WTC11 (cell line): ENCODE data around the gene DNM3. TPM values are rescaled to one million over a fixed set of nuclear protein-coding genes. Genes with fewer than 3 reads are reported as not detected.

Experiments
- ATAC-seq: fragments of 200-7000 bp; cut with Tn5 transposase; 2 replicates; pipeline ENCODE4 v1.10.0; 2021; ENCODE audit warnings: mild to moderate bottlenecking, moderate library complexity
- CTCF ChIA-PET: fragments of 300-600 bp; sonication (Branson Sonifier 250); formaldehyde crosslinking; loops from one replicate; lab custom pipeline; 2021; ENCODE audit warnings: antibody characterized with exemption; lab: Charles Lee
- POLR2A ChIA-PET: fragments of 350-600 bp; sonication (Branson Sonifier 250); formaldehyde crosslinking; loops from one replicate; lab custom pipeline; 2021; ENCODE audit warnings: antibody characterized with exemption; lab: Charles Lee
- DNase-seq: peaks from one replicate; pipeline ENCODE4 v3.0.0; 2021; ENCODE audit warnings: low spot score
- H3K27ac Mint-ChIP-seq: 2 replicates; pipeline ENCODE4 v1.8.0; 2021; ENCODE audit warnings: mixed read lengths
- H3K27me3 Mint-ChIP-seq: 2 replicates; pipeline ENCODE4 v1.8.0; 2021; ENCODE audit warnings: low read depth, mild to moderate bottlenecking, moderate library complexity, mixed read lengths
- H3K36me3 Mint-ChIP-seq: 2 replicates; pipeline ENCODE4 v1.8.0; 2021; ENCODE audit warnings: mixed read lengths
- H3K4me1 Mint-ChIP-seq: 2 replicates; pipeline ENCODE4 v1.8.0; 2022; ENCODE audit warnings: mixed read lengths
- H3K4me3 Mint-ChIP-seq: 2 replicates; pipeline ENCODE4 v1.8.0; 2021; ENCODE audit warnings: mild to moderate bottlenecking, moderate library complexity, mixed read lengths
- H3K9me3 Mint-ChIP-seq: 2 replicates; pipeline ENCODE4 v1.8.0; 2021; ENCODE audit warnings: mixed read lengths
- ATF1 ChIP-seq: sonication (generic); formaldehyde crosslinking; IDR thresholded peaks from 2 replicates; pipeline ENCODE4 v1.8.1; 2023; ENCODE audit warnings: mild to moderate bottlenecking, moderate library complexity, missing genetic modification reagents
- CBFB ChIP-seq: sonication (generic); formaldehyde crosslinking; IDR thresholded peaks from 2 replicates; pipeline ENCODE4 v1.8.1; 2022; ENCODE audit warnings: mild to moderate bottlenecking, low read depth, missing genetic modification reagents
- ETV6 ChIP-seq: sonication (generic); formaldehyde crosslinking; IDR thresholded peaks from 2 replicates; pipeline ENCODE4 v1.8.1; 2022; ENCODE audit warnings: mild to moderate bottlenecking, missing genetic modification reagents
- NR1H2 ChIP-seq: sonication (generic); formaldehyde crosslinking; IDR thresholded peaks from 2 replicates; pipeline ENCODE4 v1.9.0; 2021; ENCODE audit warnings: mild to moderate bottlenecking, moderate library complexity, missing genetic modification reagents
- NR2C2 ChIP-seq: sonication (generic); formaldehyde crosslinking; IDR thresholded peaks from 2 replicates; pipeline ENCODE4 v1.8.0; 2022; ENCODE audit warnings: mild to moderate bottlenecking, missing genetic modification reagents
- OVOL2 ChIP-seq: fragments of 250-450 bp; sonication (Bioruptor Pico); IDR thresholded peaks from 2 replicates; pipeline ENCODE4 v1.9.0; 2021; ENCODE audit warnings: mild to moderate bottlenecking, borderline replicate concordance
- SMAD4 ChIP-seq: sonication (generic); formaldehyde crosslinking; IDR thresholded peaks from 2 replicates; pipeline ENCODE4 v1.8.0; 2022; ENCODE audit warnings: mild to moderate bottlenecking, missing genetic modification reagents
- SOX15 ChIP-seq: fragments of 250-450 bp; sonication (Bioruptor Pico); IDR thresholded peaks from 2 replicates; pipeline ENCODE4 v1.9.0; 2021; ENCODE audit warnings: mild to moderate bottlenecking
- TEAD4 ChIP-seq: sonication (generic); formaldehyde crosslinking; IDR thresholded peaks from 2 replicates; pipeline ENCODE4 v1.8.0; 2022; ENCODE audit warnings: mild to moderate bottlenecking, missing genetic modification reagents
- total RNA-seq: library from RNA; stranded (reverse); gene quantifications from 3 replicates; pipeline ENCODE4 v1.2.3, GENCODE V29; 2021
- TF ChIP-seq, protein P1 (sequence below): sonication (generic); formaldehyde crosslinking; conservative IDR thresholded peaks from 2 replicates; pipeline ENCODE4 v1.8.1; 2022; ENCODE audit warnings: mild to moderate bottlenecking, missing genetic modification reagents
- TF ChIP-seq, protein P2 (sequence below): sonication (generic); formaldehyde crosslinking; IDR thresholded peaks from 2 replicates; pipeline ENCODE4 v1.8.1; 2022; ENCODE audit warnings: low read depth, mild to moderate bottlenecking, moderate library complexity, missing genetic modification reagents, borderline replicate concordance
- TF ChIP-seq, protein P3 (sequence below): sonication (generic); formaldehyde crosslinking; IDR thresholded peaks from 2 replicates; pipeline ENCODE4 v1.8.1; 2022; ENCODE audit warnings: low read depth, missing genetic modification reagents, borderline replicate concordance
- TF ChIP-seq, protein P4 (sequence below): sonication (generic); formaldehyde crosslinking; IDR thresholded peaks from 2 replicates; pipeline ENCODE4 v1.8.0; 2023; ENCODE audit warnings: missing genetic modification reagents, mild to moderate bottlenecking, borderline replicate concordance
- TF ChIP-seq, protein P5 (sequence below): sonication (generic); formaldehyde crosslinking; conservative IDR thresholded peaks from 2 replicates; pipeline ENCODE4 v1.8.1; 2023; ENCODE audit warnings: mild to moderate bottlenecking, low read depth, missing genetic modification reagents, moderate library complexity
- TF ChIP-seq, protein P6 (sequence below): fragments of 250-450 bp; sonication (Bioruptor Pico); IDR thresholded peaks from 2 replicates; pipeline ENCODE4 v1.9.0; 2021; ENCODE audit warnings: mild to moderate bottlenecking
- TF ChIP-seq, protein P7 (sequence below): fragments of 250-450 bp; sonication (Bioruptor Pico); IDR thresholded peaks from 2 replicates; pipeline ENCODE4 v2.1.2; 2022; ENCODE audit warnings: mild to moderate bottlenecking, moderate library complexity

DNM3 gene
- total RNA-seq, 1 experiment from 2014 or later: 1.9 TPM

- TF ChIP-seq, protein P1, sequence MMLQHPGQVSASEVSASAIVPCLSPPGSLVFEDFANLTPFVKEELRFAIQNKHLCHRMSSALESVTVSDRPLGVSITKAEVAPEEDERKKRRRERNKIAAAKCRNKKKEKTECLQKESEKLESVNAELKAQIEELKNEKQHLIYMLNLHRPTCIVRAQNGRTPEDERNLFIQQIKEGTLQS (CRISPR knock-in tag): no peak
- TF ChIP-seq CBFB (CRISPR knock-in tag) (no peak), NR2C2 (no peak), TEAD4 (CRISPR knock-in tag) (no peak), SMAD4 (CRISPR knock-in tag) (no peak), NR1H2 (no peak), OVOL2 (CRISPR knock-in tag) (no peak), SOX15 (CRISPR knock-in tag) (no peak), ATF1 (CRISPR knock-in tag) (no peak), ETV6 (no peak)
- TF ChIP-seq, protein P2, sequence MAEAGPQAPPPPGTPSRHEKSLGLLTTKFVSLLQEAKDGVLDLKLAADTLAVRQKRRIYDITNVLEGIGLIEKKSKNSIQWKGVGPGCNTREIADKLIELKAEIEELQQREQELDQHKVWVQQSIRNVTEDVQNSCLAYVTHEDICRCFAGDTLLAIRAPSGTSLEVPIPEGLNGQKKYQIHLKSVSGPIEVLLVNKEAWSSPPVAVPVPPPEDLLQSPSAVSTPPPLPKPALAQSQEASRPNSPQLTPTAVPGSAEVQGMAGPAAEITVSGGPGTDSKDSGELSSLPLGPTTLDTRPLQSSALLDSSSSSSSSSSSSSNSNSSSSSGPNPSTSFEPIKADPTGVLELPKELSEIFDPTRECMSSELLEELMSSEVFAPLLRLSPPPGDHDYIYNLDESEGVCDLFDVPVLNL (CRISPR knock-in tag): no peak
- TF ChIP-seq, protein P3, sequence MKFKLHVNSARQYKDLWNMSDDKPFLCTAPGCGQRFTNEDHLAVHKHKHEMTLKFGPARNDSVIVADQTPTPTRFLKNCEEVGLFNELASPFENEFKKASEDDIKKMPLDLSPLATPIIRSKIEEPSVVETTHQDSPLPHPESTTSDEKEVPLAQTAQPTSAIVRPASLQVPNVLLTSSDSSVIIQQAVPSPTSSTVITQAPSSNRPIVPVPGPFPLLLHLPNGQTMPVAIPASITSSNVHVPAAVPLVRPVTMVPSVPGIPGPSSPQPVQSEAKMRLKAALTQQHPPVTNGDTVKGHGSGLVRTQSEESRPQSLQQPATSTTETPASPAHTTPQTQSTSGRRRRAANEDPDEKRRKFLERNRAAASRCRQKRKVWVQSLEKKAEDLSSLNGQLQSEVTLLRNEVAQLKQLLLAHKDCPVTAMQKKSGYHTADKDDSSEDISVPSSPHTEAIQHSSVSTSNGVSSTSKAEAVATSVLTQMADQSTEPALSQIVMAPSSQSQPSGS: no peak
- TF ChIP-seq, protein P4, sequence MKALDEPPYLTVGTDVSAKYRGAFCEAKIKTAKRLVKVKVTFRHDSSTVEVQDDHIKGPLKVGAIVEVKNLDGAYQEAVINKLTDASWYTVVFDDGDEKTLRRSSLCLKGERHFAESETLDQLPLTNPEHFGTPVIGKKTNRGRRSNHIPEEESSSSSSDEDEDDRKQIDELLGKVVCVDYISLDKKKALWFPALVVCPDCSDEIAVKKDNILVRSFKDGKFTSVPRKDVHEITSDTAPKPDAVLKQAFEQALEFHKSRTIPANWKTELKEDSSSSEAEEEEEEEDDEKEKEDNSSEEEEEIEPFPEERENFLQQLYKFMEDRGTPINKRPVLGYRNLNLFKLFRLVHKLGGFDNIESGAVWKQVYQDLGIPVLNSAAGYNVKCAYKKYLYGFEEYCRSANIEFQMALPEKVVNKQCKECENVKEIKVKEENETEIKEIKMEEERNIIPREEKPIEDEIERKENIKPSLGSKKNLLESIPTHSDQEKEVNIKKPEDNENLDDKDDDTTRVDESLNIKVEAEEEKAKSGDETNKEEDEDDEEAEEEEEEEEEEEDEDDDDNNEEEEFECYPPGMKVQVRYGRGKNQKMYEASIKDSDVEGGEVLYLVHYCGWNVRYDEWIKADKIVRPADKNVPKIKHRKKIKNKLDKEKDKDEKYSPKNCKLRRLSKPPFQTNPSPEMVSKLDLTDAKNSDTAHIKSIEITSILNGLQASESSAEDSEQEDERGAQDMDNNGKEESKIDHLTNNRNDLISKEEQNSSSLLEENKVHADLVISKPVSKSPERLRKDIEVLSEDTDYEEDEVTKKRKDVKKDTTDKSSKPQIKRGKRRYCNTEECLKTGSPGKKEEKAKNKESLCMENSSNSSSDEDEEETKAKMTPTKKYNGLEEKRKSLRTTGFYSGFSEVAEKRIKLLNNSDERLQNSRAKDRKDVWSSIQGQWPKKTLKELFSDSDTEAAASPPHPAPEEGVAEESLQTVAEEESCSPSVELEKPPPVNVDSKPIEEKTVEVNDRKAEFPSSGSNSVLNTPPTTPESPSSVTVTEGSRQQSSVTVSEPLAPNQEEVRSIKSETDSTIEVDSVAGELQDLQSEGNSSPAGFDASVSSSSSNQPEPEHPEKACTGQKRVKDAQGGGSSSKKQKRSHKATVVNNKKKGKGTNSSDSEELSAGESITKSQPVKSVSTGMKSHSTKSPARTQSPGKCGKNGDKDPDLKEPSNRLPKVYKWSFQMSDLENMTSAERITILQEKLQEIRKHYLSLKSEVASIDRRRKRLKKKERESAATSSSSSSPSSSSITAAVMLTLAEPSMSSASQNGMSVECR (CRISPR knock-in tag): no peak
- TF ChIP-seq, protein P5, sequence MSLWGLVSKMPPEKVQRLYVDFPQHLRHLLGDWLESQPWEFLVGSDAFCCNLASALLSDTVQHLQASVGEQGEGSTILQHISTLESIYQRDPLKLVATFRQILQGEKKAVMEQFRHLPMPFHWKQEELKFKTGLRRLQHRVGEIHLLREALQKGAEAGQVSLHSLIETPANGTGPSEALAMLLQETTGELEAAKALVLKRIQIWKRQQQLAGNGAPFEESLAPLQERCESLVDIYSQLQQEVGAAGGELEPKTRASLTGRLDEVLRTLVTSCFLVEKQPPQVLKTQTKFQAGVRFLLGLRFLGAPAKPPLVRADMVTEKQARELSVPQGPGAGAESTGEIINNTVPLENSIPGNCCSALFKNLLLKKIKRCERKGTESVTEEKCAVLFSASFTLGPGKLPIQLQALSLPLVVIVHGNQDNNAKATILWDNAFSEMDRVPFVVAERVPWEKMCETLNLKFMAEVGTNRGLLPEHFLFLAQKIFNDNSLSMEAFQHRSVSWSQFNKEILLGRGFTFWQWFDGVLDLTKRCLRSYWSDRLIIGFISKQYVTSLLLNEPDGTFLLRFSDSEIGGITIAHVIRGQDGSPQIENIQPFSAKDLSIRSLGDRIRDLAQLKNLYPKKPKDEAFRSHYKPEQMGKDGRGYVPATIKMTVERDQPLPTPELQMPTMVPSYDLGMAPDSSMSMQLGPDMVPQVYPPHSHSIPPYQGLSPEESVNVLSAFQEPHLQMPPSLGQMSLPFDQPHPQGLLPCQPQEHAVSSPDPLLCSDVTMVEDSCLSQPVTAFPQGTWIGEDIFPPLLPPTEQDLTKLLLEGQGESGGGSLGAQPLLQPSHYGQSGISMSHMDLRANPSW: no peak
- TF ChIP-seq, protein P6, sequence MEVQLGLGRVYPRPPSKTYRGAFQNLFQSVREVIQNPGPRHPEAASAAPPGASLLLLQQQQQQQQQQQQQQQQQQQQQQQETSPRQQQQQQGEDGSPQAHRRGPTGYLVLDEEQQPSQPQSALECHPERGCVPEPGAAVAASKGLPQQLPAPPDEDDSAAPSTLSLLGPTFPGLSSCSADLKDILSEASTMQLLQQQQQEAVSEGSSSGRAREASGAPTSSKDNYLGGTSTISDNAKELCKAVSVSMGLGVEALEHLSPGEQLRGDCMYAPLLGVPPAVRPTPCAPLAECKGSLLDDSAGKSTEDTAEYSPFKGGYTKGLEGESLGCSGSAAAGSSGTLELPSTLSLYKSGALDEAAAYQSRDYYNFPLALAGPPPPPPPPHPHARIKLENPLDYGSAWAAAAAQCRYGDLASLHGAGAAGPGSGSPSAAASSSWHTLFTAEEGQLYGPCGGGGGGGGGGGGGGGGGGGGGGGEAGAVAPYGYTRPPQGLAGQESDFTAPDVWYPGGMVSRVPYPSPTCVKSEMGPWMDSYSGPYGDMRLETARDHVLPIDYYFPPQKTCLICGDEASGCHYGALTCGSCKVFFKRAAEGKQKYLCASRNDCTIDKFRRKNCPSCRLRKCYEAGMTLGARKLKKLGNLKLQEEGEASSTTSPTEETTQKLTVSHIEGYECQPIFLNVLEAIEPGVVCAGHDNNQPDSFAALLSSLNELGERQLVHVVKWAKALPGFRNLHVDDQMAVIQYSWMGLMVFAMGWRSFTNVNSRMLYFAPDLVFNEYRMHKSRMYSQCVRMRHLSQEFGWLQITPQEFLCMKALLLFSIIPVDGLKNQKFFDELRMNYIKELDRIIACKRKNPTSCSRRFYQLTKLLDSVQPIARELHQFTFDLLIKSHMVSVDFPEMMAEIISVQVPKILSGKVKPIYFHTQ (CRISPR knock-in tag): no peak
- TF ChIP-seq, protein P7, sequence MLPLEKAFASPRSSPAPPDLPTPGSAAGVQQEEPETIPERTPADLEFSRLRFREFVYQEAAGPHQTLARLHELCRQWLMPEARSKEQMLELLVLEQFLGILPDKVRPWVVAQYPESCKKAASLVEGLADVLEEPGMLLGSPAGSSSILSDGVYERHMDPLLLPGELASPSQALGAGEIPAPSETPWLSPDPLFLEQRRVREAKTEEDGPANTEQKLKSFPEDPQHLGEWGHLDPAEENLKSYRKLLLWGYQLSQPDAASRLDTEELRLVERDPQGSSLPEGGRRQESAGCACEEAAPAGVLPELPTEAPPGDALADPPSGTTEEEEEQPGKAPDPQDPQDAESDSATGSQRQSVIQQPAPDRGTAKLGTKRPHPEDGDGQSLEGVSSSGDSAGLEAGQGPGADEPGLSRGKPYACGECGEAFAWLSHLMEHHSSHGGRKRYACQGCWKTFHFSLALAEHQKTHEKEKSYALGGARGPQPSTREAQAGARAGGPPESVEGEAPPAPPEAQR (CRISPR knock-in tag): no peak
- ATAC-seq (no peak), DNase-seq (no peak)
- H3K4me1 Mint-ChIP-seq: peaks cover 21% of the 10 kb centered on the region
- peaks cover 6% of the 10 kb centered on the region for H3K36me3 Mint-ChIP-seq
- ChIA-PET CTCF (interaction anchor here (1.0 kb wide), 1 partner anchor 11 kb away, joined by 3 read pairs; no protein-coding TSS in a partner anchor), POLR2A (no interaction called here)
- H3K9me3 Mint-ChIP-seq: peaks cover 13% of the 10 kb centered on the region
- no peaks in the 10 kb centered on the region for H3K27me3 Mint-ChIP-seq
- no peak overlapping the region for H3K27ac Mint-ChIP-seq
- H3K4me3 Mint-ChIP-seq: no peak overlapping the region
These were observed 131.5 kb downstream of the DNM3 start for GRCh38 chr1:171972846-171973245.
